Neural progenitor cell (in vitro differentiated cells): ENCODE measurements around the gene UBXN11.

Experiments used
- CTCF ChIP-seq: fragments of 200-600 bp; sonication (generic); IDR thresholded peaks from 2 replicates; pipeline ENCODE4 v1.5.1; 2017; ENCODE audit warnings: antibody characterized with exemption, mild to moderate bottlenecking
- EZH2 ChIP-seq: fragments of 200-600 bp; sonication (generic); IDR thresholded peaks from 2 replicates; pipeline ENCODE4 v1.6.1; 2017; ENCODE audit warnings: antibody characterized with exemption, mild to moderate bottlenecking, moderate library complexity

GRCh38 chr1:26351590-26352337 lies 45.3 kb upstream of the UBXN11 start:
- no peak for TF ChIP-seq CTCF
- TF ChIP-seq EZH2, result no peak
